ENCODE results near the gene RSL24D1. TPM values are rescaled to one million over a fixed set of nuclear protein-coding genes. Genes with fewer than 3 reads are reported as not detected.

RSL24D1 gene
- total and polyA plus RNA-seq, 2 of the 4 experiments (the other 2 are of a cell fraction), result 36.5 to 36.7 TPM

- no peak overlapping the region for H3K9ac ChIP-seq (ENCODE audit: low read depth, low read length)
- H4K91ac ChIP-seq (ENCODE audit: insufficient read depth, low read depth, low read length), result 0 out of 2 replicates have a peak overlapping the region, but pooled peaks have one; percentile 10
- H3K9me3 ChIP-seq (ENCODE audit: control insufficient read depth, insufficient read depth, low read length), result no peaks in the 10 kb centered on the region
- H3K56ac ChIP-seq (ENCODE audit: extremely low read depth, insufficient read depth, low read length), result no peak overlapping the region
- H3K4ac ChIP-seq (ENCODE audit: low read depth, low read length), result no peak overlapping the region
- dilution Hi-C loops (cut with HindIII; ENCODE audit: low sequenced_read_pairs, unreplicated experiment) (no loop called here), intact Hi-C loops (cut with micrococcal nuclease) (no loop called here), in situ Hi-C loops (cut with MboI; ENCODE audit: low sequenced_read_pairs) (no loop called here)
- no peak overlapping the region for H3K14ac ChIP-seq (replicated peaks; ENCODE audit: low read depth, low read length)
- TF ChIP-seq ELK1 (IDR thresholded peaks at IDR 0.05; ENCODE audit: borderline replicate concordance, low read depth, low read length), result no peak
- no peak for TF ChIP-seq RFX5 (IDR thresholded peaks at IDR 0.05; ENCODE audit: low read depth, low read length)
- H2BK5ac ChIP-seq (ENCODE audit: low read depth, low read length, poor library complexity, severe bottlenecking), result no peak overlapping the region
- no peak overlapping the region for H3K4me2 ChIP-seq (ENCODE audit: low read depth, low read length)
- DNase-seq (no peak), ATAC-seq (ENCODE audit: low read depth) (no peak)
- no peak overlapping the region for H2BK20ac ChIP-seq (ENCODE audit: low read depth, low read length)
- H2BK15ac ChIP-seq (ENCODE audit: low read depth, low read length), result no peak overlapping the region
- no CpG with 5 or more reads among the region's 2 CpGs for WGBS, 2 experiments (ENCODE audit: extremely low coverage in 2 of 2, insufficient read length in 1 of 2)
- CTCF ChIA-PET, result no interaction called here
- H3K4me1 ChIP-seq (ENCODE audit: control insufficient read depth, insufficient read depth, low read length), result peaks cover 9% of the 10 kb centered on the region
- no peak overlapping the region for H2AK9ac ChIP-seq (replicated peaks; ENCODE audit: low read depth, low read length, poor library complexity)
- peaks cover 10% of the 10 kb centered on the region for H3K9me1 ChIP-seq (ENCODE audit: insufficient read depth, low read length)
- H2AFZ ChIP-seq (replicated peaks; ENCODE audit: low read length, poor library complexity), result peak overlapping the region; percentile 36
- no peak overlapping the region for H2BK120ac ChIP-seq (ENCODE audit: low read depth, low read length)
- H3K23ac ChIP-seq (ENCODE audit: low read depth, low read length), result no peak overlapping the region
- H3K36me3 ChIP-seq (ENCODE audit: control insufficient read depth, insufficient read depth, low read length), result peaks cover 2% of the 10 kb centered on the region; the same call in 1 of the 2 replicates
- no peak overlapping the region for H4K8ac ChIP-seq (ENCODE audit: low read depth in 2 of 2, low read length in 2 of 2)
- no TSS peak for BruUV-seq (replicated peaks)
- POLR2A ChIA-PET (ENCODE audit: unreplicated experiment), result no interaction called here
- H3K27me3 ChIP-seq (ENCODE audit: control insufficient read depth, insufficient read depth, low read length), result no peaks in the 10 kb centered on the region
- H4K20me1 ChIP-seq (ENCODE audit: insufficient read depth, low read length), result no peaks in the 10 kb centered on the region
- no peak overlapping the region for H3K18ac ChIP-seq (ENCODE audit: low read depth, low read length)
- 0 out of 4 replicates have a peak, but pooled peaks cover 0 to 4% of the 10 kb centered on the region in 2 experiments for H3K79me1 ChIP-seq (ENCODE audit: low read depth in 1 of 2, low read length in 2 of 2)
- H4K5ac ChIP-seq (ENCODE audit: low read depth, low read length), result no peak overlapping the region
- no peak overlapping the region for H3K4me3 ChIP-seq (ENCODE audit: insufficient read depth, low read depth, low read length)
- H2AK5ac ChIP-seq (ENCODE audit: low read depth, low read length), result no peak overlapping the region
- no peak overlapping the region for H3K27ac ChIP-seq (ENCODE audit: insufficient read depth, low read length)
These were observed 29.4 kb upstream of the RSL24D1 start for GRCh38 chr15:55226127-55226526.

Data from IMR-90 (cell line).